Smooth muscle cell (in vitro differentiated cells): ENCODE data around the gene YWHAQ. TPM values are rescaled to one million over a fixed set of nuclear protein-coding genes. Genes with fewer than 3 reads are reported as not detected.

Experiments used
- DNase-seq: peaks from one replicate; lab custom pipeline; 2025; ENCODE audit not compliant: unreplicated experiment; lab: John Stamatoyannopoulos, UW
- H2AFZ ChIP-seq: fragments of 200-600 bp; sonication (generic); 2 replicates; pipeline ENCODE4 v1.6.0; 2016; ENCODE audit warnings: antibody characterized with exemption, low read depth, mild to moderate bottlenecking
- H3F3A ChIP-seq: fragments of 200-600 bp; sonication (generic); 2 replicates; pipeline ENCODE4 v1.6.0; 2017; ENCODE audit warnings: antibody characterized with exemption, low read depth
- H3K27ac ChIP-seq: fragments of 200-600 bp; sonication (generic); 2 replicates; pipeline ENCODE4 v1.5.1; 2016; ENCODE audit warnings: low read depth, mild to moderate bottlenecking
- H3K27me3 ChIP-seq: fragments of 200-600 bp; sonication (generic); 2 replicates; pipeline ENCODE4 v1.6.1; 2016; ENCODE audit warnings: low read depth, mild to moderate bottlenecking
- H3K36me3 ChIP-seq: fragments of 200-600 bp; sonication (generic); 2 replicates; pipeline ENCODE4 v1.5.1; 2016; ENCODE audit warnings: low read depth
- H3K4me1 ChIP-seq: fragments of 200-600 bp; sonication (generic); 2 replicates; pipeline ENCODE4 v1.5.1; 2016; ENCODE audit warnings: low read depth
- H3K4me2 ChIP-seq: fragments of 200-600 bp; sonication (generic); 2 replicates; pipeline ENCODE4 v1.6.0; 2016; ENCODE audit warnings: mild to moderate bottlenecking
- H3K4me3 ChIP-seq: fragments of 200-600 bp; sonication (generic); 2 replicates; pipeline ENCODE4 v1.5.1; 2016; ENCODE audit warnings: mild to moderate bottlenecking
- H3K79me2 ChIP-seq: fragments of 200-600 bp; sonication (generic); 2 replicates; pipeline ENCODE4 v1.6.0; 2016; ENCODE audit warnings: low read depth, mild to moderate bottlenecking
- H3K9ac ChIP-seq: fragments of 200-600 bp; sonication (generic); 2 replicates; pipeline ENCODE4 v1.6.0; 2016; ENCODE audit warnings: low read depth
- H3K9me3 ChIP-seq: fragments of 200-600 bp; sonication (generic); replicated peaks from 2 replicates; pipeline ENCODE4 v1.5.1; 2016; ENCODE audit warnings: low read depth
- H4K20me1 ChIP-seq: fragments of 200-600 bp; sonication (generic); 2 replicates; pipeline ENCODE4 v1.6.0; 2016; ENCODE audit warnings: low read depth
- CTCF ChIP-seq: fragments of 200-600 bp; sonication (generic); IDR thresholded peaks from 2 replicates; pipeline ENCODE4 v1.5.1; 2017; ENCODE audit warnings: borderline replicate concordance, mild to moderate bottlenecking, antibody characterized with exemption; ENCODE audit not compliant: insufficient read depth, poor library complexity, severe bottlenecking
- WGBS: methylation state at CpG from one replicate; pipeline ENCODE4 v1.1.7; 2016; ENCODE audit warnings: low lambda C conversion rate; 5-methylcytosine and 5-hydroxymethylcytosine counted together
- polyA plus RNA-seq: library from polyadenylated mRNA; unstranded; fragments of >200 nt; fragmentation: Nextera tagmentation; extraction: Ambion mirVana; gene quantifications from 2 replicates; pipeline ENCODE4 v1.2.1, GENCODE V29; 2016
- total RNA-seq: library from RNA; depleted of rRNA; stranded (reverse); fragments of >200 nt; gene quantifications from 2 replicates; pipeline ENCODE4 v1.2.3, GENCODE V29; 2014

YWHAQ gene
- total and polyA plus RNA-seq, 2 experiments from 2014 or later, result 300 to 417 TPM

DNA sequence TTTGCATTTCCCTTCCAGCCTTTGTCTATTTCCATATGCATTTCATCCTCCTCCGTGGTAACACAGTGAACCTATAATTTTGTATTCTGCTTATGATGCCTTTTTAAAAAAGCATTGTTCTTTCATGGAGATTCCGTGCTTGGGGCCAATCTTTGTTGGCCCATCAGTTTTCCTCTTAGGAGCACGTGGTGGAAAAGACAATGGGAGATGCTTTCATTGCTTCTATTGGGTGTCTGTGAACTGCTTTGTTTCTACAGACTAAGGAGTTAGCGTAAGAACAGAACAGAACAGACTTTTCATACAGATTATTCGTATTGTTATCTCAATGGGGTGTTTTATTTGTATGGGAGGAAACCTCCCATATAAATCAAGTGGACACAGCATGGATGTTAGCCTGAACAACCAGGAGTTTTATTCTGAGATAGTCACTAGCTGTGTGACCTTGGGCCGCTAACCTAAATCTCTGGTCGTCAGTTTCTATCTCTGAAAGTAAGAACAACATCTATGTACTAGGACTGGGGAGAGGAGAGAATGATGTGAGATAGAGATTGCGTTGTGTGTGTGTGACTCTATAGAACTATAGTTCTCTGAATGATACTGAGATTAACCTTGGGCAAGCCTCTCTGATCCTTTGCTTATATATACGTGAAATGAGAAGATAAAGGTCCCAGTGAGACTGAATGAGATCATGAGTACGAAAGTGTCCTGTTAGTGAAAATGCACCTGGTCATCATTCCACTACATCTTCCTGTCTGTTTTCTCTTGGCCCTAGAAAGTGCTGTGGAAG, 22.9 kb upstream of the YWHAQ start:
- no peaks in the 10 kb centered on the region for H3K36me3 ChIP-seq
- no peak for TF ChIP-seq CTCF
- peaks cover 5% of the 10 kb centered on the region for H4K20me1 ChIP-seq
- H2AFZ ChIP-seq, result no peak overlapping the region
- H3K4me1 ChIP-seq, result no peaks in the 10 kb centered on the region
- H3K9me3 ChIP-seq, result no peaks in the 10 kb centered on the region
- no peaks in the 10 kb centered on the region for H3K27me3 ChIP-seq
- no peak overlapping the region for H3K9ac ChIP-seq
- no peaks in the 10 kb centered on the region for H3K79me2 ChIP-seq
- WGBS, result 85% methylated on average over 10 of the region's 10 CpGs
- no peak overlapping the region for H3K4me2 ChIP-seq
- DNase-seq, result no peak
- H3K4me3 ChIP-seq, result no peak overlapping the region
- peaks cover 6% of the 10 kb centered on the region for H3F3A ChIP-seq
- H3K27ac ChIP-seq, result no peak overlapping the region

DNA sequence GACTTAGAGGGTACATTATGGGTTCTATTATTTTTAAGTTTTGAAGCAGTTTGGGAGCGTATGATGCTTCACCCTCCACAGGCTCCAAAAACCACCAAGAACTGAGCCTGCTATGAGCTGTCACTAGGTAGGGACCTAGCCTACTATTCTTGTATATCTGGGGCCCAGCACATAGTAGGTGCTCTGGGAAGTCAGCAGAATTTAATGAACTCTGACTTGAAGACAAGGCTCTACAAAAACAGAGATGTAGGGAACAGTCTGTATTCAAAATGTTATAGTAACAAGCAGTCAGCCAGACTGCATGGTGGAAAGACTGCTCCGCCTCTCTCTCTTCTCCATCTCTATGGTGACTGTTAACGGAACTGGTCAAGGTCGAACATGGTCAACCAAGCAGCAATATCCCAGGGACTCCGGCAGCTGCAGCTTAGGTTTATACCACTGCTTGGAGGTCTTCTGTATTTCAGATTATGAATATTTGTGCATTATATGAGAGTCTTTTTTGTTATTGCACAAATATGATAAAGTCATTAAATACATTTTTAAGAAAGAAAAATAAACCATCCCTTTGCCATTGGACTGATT, 22.2 kb upstream of the YWHAQ start:
- H3K79me2 ChIP-seq, result no peaks in the 10 kb centered on the region
- H3K36me3 ChIP-seq, result no peaks in the 10 kb centered on the region
- no peak overlapping the region for H3K27ac ChIP-seq
- H3K9me3 ChIP-seq, result no peaks in the 10 kb centered on the region
- peaks cover 3% of the 10 kb centered on the region for H3K27me3 ChIP-seq
- no peak overlapping the region for H3K4me2 ChIP-seq
- no peak overlapping the region for H3K4me3 ChIP-seq
- WGBS, result 93% methylated on average over 5 of the region's 5 CpGs
- TF ChIP-seq CTCF, result no peak
- H3K4me1 ChIP-seq, result no peaks in the 10 kb centered on the region
- DNase-seq, result no peak
- peaks cover 5% of the 10 kb centered on the region for H4K20me1 ChIP-seq
- peaks cover 6% of the 10 kb centered on the region for H3F3A ChIP-seq
- H3K9ac ChIP-seq, result no peak overlapping the region
- no peak overlapping the region for H2AFZ ChIP-seq

- Histone ChIP-seq H3K4me2 (no peak overlapping the region), H3K4me3 (no peak overlapping the region), H3F3A (peaks cover 6% of the 10 kb centered on the region), H3K4me1 (no peaks in the 10 kb centered on the region), H3K9me3 (no peaks in the 10 kb centered on the region), H2AFZ (no peak overlapping the region), H3K27me3 (peaks cover 9% of the 10 kb centered on the region), H4K20me1 (peaks cover 5% of the 10 kb centered on the region), H3K27ac (no peak overlapping the region), H3K36me3 (no peaks in the 10 kb centered on the region), H3K9ac (no peak overlapping the region), H3K79me2 (no peaks in the 10 kb centered on the region)
- no peak for TF ChIP-seq CTCF
- DNase-seq, result no peak
- 88% methylated on average over 1 of the region's 1 CpG for WGBS
Observed at GRCh38 chr2:9652267-9652666, 21.5 kb upstream of the YWHAQ start.
